BLaER1 (cell line): Measurements from ENCODE around the gene CFAP251.
"Not testable (repeated sequence)": the region's sequence is repeated elsewhere in the genome, so short reads cannot be mapped to it uniquely, and the experiment has no call there.

Experiments used
- H3K27ac ChIP-seq: shearing (Covaris generic); formaldehyde crosslinking; 2 replicates; pipeline ENCODE4 v1.8.1; 2022
- H3K27me3 ChIP-seq: shearing (Covaris generic); formaldehyde crosslinking; 2 replicates; pipeline ENCODE4 v1.8.1; 2022
- H3K36me3 ChIP-seq: shearing (Covaris generic); formaldehyde crosslinking; 2 replicates; pipeline ENCODE4 v1.8.1; 2022
- H3K4me1 ChIP-seq: shearing (Covaris generic); formaldehyde crosslinking; 2 replicates; pipeline ENCODE4 v1.8.1; 2022
- H3K4me2 ChIP-seq: shearing (Covaris generic); formaldehyde crosslinking; 2 replicates; pipeline ENCODE4 v1.8.1; 2022
- H3K4me3 ChIP-seq: shearing (Covaris generic); formaldehyde crosslinking; 2 replicates; pipeline ENCODE4 v1.8.1; 2022
- H3K9ac ChIP-seq: shearing (Covaris generic); formaldehyde crosslinking; 2 replicates; pipeline ENCODE4 v1.8.1; 2022
- H3K9me3 ChIP-seq: shearing (Covaris generic); formaldehyde crosslinking; 2 replicates; pipeline ENCODE4 v1.8.1; 2022
- H4K20me1 ChIP-seq: shearing (Covaris generic); formaldehyde crosslinking; 2 replicates; pipeline ENCODE4 v1.8.1; 2022
- Cebpa-rat ChIP-seq: shearing (Covaris generic); IDR thresholded peaks from 2 replicates; pipeline ENCODE4 v1.8.1; 2022

CFAP251 gene, protein sequence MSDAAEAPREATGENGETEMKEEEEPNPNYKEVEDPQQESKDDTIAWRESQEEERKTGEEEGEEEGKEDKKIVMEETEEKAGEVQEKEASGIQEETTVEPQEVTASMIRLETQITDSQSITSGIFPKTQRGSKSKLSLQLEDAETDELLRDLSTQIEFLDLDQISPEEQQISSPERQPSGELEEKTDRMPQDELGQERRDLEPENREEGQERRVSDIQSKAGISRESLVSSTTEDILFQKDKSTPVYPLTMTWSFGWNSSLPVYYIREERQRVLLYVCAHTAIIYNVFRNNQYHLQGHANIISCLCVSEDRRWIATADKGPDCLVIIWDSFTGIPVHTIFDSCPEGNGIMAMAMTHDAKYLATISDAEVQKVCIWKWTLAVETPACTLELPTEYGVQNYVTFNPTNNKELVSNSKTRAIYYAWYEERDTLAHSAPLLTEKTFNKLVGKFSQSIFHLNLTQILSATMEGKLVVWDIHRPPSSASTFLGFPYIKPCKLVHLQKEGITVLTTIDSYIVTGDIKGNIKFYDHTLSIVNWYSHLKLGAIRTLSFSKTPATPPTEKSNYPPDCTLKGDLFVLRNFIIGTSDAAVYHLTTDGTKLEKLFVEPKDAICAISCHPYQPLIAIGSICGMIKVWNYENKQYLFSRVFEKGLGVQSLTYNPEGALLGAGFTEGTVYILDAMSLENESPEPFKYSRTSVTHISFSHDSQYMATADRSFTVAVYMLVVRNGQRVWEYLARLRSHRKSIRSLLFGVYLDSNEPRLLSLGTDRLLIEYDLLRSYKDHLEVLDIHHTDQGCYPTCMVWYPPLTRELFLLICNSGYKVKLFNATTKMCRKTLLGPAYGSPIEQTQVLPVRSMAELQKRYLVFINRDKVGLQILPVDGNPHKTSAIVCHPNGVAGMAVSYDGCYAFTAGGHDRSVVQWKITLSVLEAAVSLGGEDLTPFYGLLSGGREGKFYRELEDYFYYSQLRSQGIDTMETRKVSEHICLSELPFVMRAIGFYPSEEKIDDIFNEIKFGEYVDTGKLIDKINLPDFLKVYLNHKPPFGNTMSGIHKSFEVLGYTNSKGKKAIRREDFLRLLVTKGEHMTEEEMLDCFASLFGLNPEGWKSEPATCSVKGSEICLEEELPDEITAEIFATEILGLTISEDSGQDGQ

DNA sequence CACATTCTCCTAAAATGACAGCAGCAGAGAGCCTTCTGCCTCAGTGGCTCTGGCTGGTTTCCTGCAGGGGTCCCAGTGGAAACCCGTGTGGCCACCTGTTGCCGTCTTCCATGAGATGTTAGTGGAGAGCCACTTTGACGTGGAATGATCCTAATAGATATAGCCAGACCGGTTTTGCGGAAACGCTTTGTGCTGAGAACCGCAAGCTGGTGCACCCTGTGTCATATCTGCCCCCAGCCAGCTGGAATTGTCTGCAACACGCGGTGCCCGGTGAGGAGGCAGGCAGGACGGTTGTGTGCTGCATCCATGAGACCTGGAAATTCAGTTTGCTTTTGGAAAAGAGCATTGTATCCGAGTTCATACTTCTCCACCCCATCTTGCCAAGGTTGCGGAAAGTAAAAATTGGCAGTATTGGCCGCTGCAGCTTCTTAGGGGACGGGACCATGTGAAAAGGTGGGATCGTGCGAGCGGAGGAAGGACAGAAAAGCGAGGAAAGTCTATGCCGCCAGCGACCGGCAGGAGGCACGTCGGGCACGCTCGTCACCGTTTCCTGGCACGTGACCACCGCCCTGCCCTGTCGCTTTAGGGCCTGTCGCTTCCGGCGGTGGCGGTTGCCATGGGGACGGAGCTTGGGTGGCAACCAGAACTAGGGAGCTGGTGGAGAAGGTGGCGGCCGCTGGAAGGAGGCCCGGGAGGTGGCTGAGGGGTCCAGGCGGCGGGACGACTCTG lies at the start of gene CFAP251:
CFAP251 (plus strand) TSS at position 643 of the 729 bp plus-strand sequence. CDS start 2,714 bp downstream, outside the sequence.
- no peak for TF ChIP-seq Cebpa-rat
- Histone ChIP-seq H3K4me2 (peak within 1 kb of the TSS; percentile 97), H3K9ac (peak within 1 kb of the TSS; percentile 58), H4K20me1 (no peaks in the 10 kb centered on the region; the same call in 1 of the 2 replicates), H3K4me1 (peaks cover 54% of the 10 kb centered on the region), H3K36me3 (peaks cover 31% of the 10 kb centered on the region), H3K9me3 (no peaks in the 10 kb centered on the region), H3K4me3 (peak within 1 kb of the TSS; percentile 64), H3K27me3 (no peaks in the 10 kb centered on the region), H3K27ac (peak within 1 kb of the TSS; percentile 73)

DNA sequence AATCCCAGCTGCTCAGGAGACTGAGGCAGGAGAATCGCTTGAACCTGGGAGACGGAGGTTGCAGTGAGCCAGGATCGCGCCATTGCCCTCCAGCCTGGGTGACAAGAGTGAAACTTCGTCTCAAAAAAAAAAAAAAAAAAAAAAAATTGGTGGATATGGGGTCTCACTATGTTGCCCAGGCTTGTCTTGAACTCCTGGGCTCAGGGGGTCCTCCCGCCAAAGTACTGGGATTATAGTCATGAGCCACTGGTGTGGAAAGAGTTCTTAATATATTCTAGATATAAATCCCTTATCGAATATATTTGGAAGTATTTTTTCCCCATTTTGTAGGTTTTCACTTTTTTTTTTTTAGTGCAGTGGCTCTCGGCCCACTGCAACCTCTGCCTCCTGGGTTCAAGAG lies 49.2 kb upstream of the CFAP251 start:
- not testable (repeated sequence) for H3K9me3 ChIP-seq, H4K20me1 ChIP-seq

GRCh38 chr12:121871467-121871866 lies 46.9 kb upstream of the CFAP251 start:
- no peaks in the 10 kb centered on the region for H3K9me3 ChIP-seq
- H3K27ac ChIP-seq = no peak overlapping the region
- TF ChIP-seq Cebpa-rat = no peak
- H3K4me3 ChIP-seq = no peak overlapping the region
- H3K4me2 ChIP-seq = no peak overlapping the region
- H3K4me1 ChIP-seq = no peaks in the 10 kb centered on the region
- H4K20me1 ChIP-seq = no peaks in the 10 kb centered on the region
- H3K36me3 ChIP-seq = no peaks in the 10 kb centered on the region
- H3K27me3 ChIP-seq = no peaks in the 10 kb centered on the region
- no peak overlapping the region for H3K9ac ChIP-seq

More for the DNA sequence above, 49.2 kb upstream of the CFAP251 start:
- not testable (repeated sequence) for H3K27ac ChIP-seq, H3K36me3 ChIP-seq, H3K4me3 ChIP-seq, H3K4me2 ChIP-seq, H3K27me3 ChIP-seq, H3K4me1 ChIP-seq, H3K9ac ChIP-seq

DNA sequence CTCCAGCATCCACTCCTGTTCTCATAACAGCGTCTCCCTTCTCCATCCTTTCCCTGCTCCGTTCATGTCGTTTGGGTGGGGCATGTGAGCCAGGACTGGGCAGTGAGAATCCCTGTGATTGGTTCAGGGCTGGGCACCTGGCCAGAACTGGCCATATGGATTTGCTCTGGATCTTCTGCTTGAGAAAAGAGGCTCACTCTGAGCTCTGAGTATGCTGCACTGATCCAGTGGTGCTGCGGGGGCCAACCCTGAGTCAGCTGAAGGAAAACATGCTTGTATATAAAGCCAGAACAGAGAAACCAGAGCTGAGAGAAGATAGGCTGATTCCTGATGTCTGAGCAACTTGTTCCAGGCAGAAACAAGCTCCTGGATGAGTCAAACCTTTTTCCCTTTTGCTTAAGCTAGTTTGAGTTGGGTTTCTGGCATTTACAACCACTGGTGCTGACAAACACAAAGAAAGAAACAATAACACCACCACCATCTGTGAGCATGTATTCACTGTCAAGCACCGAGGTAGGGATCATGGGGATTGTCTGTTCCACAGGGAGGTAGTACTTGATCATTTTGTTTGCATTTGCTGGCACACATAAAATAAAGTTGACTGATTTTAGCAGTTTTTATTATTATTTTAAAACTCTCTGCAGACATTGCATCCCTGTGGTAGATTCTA lies 45.7 kb upstream of the CFAP251 start:
- Histone ChIP-seq H3K27me3 (no peaks in the 10 kb centered on the region), H3K36me3 (no peaks in the 10 kb centered on the region), H3K9me3 (no peaks in the 10 kb centered on the region), H3K4me1 (no peaks in the 10 kb centered on the region), H3K4me2 (no peak overlapping the region), H4K20me1 (no peaks in the 10 kb centered on the region), H3K9ac (no peak overlapping the region), H3K4me3 (no peak overlapping the region), H3K27ac (no peak overlapping the region)
- TF ChIP-seq Cebpa-rat = no peak

DNA sequence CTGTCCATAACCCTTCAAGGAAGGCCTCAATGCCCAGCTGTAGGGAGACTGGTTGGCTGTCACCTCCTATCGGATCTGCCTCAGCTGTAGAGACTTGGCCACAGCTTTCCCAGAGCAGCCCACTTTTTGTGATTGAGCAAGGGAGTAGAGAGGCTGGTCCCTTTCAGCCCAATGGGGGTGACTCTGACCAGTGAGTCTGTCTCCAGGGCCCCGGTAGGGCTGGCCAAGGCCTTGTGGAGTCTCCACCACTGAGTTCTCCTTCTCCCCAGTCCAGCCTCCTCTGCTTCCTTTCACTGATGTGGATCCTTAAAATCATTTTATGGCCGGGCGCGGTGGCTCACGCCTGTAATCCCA lies 45.2 kb upstream of the CFAP251 start:
- TF ChIP-seq Cebpa-rat = no peak
- Histone ChIP-seq H3K27ac (no peak overlapping the region), H3K9me3 (no peaks in the 10 kb centered on the region)

DNA sequence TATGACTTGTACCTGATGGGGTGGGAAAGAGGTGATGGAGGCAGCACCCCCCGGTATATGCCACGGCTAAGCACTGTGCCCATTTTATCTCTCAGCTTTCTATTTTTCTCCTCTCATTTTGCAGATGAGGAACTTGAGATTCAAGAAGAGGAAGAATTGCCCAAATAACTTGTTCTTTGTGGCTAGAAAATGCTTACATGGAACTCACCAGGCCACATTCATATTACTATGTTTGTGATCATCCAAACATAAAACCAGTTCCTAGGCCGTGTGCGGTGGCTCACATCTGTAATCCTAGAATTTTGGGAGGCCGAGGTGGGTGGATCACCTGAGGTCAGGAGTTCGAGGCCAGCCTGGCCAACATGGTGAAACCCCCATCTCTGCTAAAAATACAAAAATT lies 44.3 kb upstream of the CFAP251 start:
- Histone ChIP-seq H3K9ac (no peak overlapping the region), H3K27ac (no peak overlapping the region), H3K4me3 (no peak overlapping the region), H4K20me1 (no peaks in the 10 kb centered on the region), H3K4me1 (no peaks in the 10 kb centered on the region), H3K4me2 (no peak overlapping the region), H3K36me3 (no peaks in the 10 kb centered on the region), H3K27me3 (no peaks in the 10 kb centered on the region), H3K9me3 (no peaks in the 10 kb centered on the region)
- no peak for TF ChIP-seq Cebpa-rat

More for the DNA sequence above, 45.2 kb upstream of the CFAP251 start:
- no peak overlapping the region for H3K9ac ChIP-seq
- H3K4me2 ChIP-seq = no peak overlapping the region
- H3K27me3 ChIP-seq = no peaks in the 10 kb centered on the region
- no peaks in the 10 kb centered on the region for H3K4me1 ChIP-seq
- H3K36me3 ChIP-seq = no peaks in the 10 kb centered on the region
- H3K4me3 ChIP-seq = no peak overlapping the region
- H4K20me1 ChIP-seq = no peaks in the 10 kb centered on the region

DNA sequence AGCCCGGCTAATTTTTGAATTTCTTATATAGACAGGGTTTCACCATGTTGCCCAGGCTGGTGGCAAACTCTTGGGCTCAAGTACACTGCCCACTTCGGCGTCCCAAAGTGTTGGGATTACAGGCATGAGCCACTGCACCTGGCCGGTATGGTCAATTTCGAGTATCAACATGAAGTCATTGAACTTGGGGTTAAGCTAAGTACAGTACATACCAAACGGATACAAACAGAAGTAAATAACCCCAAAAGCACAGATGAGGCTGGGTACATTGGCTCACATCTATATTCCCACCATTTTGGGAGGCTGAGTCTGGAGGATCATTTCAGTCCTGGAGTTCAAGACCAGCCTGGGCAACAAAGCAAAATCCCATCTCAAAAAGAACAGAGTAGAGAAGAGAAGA lies 42.8 kb upstream of the CFAP251 start:
- TF ChIP-seq Cebpa-rat = no peak
- Histone ChIP-seq H3K27me3 (no peaks in the 10 kb centered on the region), H3K36me3 (no peaks in the 10 kb centered on the region), H3K9ac (no peak overlapping the region), H3K4me3 (no peak overlapping the region), H4K20me1 (no peaks in the 10 kb centered on the region), H3K9me3 (no peaks in the 10 kb centered on the region), H3K4me2 (no peak overlapping the region), H3K4me1 (no peaks in the 10 kb centered on the region), H3K27ac (no peak overlapping the region)

GRCh38 chr12:121876080-121876447 lies 42.3 kb upstream of the CFAP251 start:
- H3K4me2 ChIP-seq, H3K27ac ChIP-seq, H3K36me3 ChIP-seq, H3K4me3 ChIP-seq, H4K20me1 ChIP-seq, H3K4me1 ChIP-seq, H3K27me3 ChIP-seq, H3K9ac ChIP-seq, H3K9me3 ChIP-seq: not testable (repeated sequence)

GRCh38 chr12:121883315-121883660 lies 35.1 kb upstream of the CFAP251 start:
- no peak overlapping the region for H3K4me3 ChIP-seq
- peaks cover 6% of the 10 kb centered on the region; the same call in 1 of the 2 replicates for H3K4me1 ChIP-seq
- H3K27me3 ChIP-seq = no peaks in the 10 kb centered on the region
- no peak for TF ChIP-seq Cebpa-rat
- no peak overlapping the region for H3K9ac ChIP-seq
- no peaks in the 10 kb centered on the region for H3K36me3 ChIP-seq
- no peak overlapping the region for H3K27ac ChIP-seq
- no peak overlapping the region for H3K4me2 ChIP-seq
- H4K20me1 ChIP-seq = no peaks in the 10 kb centered on the region
- H3K9me3 ChIP-seq = no peaks in the 10 kb centered on the region

- not testable (repeated sequence) for H3K27ac ChIP-seq, H3K9ac ChIP-seq, H4K20me1 ChIP-seq, H3K36me3 ChIP-seq, H3K4me2 ChIP-seq, H3K27me3 ChIP-seq, H3K9me3 ChIP-seq, H3K4me3 ChIP-seq
- peaks cover 17% of the 10 kb centered on the region for H3K4me1 ChIP-seq
Measured at GRCh38 chr12:121885129-121885528, 33.3 kb upstream of the CFAP251 start.
